HG03108 (cell line): ENCODE measurements around the gene TSC2.
"Not testable (repeated sequence)": the region's sequence is repeated elsewhere in the genome, so short reads cannot be mapped to it uniquely, and the experiment has no call there.

Source experiments
- ATAC-seq: cut with Tn5 transposase; IDR thresholded peaks from one replicate; pipeline ENCODE4 v1.9.1; 2021; ENCODE audit warnings: moderate library complexity; ENCODE audit not compliant: unreplicated experiment

Gene TSC2

GRCh38 chr16:2117960-2118722 lies 70.4 kb downstream of the TSC2 start:
- ATAC-seq, result not testable (repeated sequence)

DNA sequence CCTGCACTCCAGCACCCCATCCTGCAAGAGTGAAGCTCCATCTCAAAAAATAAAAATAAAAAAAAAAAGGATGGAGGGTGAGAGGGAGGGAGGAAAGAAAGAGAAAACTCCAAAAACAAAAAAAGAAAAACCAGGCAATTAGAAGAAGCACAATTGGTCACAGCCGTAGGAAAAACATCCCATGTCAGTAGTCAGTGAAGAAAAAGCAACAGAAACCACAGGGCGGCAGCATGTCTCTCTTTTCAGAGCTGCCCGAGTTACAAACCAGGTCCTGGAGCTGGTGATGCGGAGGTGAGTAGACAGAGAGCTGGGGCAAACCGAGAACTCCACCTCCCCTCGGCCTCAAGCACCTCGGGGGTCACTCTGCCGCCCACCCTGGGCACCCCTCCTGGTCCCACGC lies 73.5 kb downstream of the TSC2 start:
- not testable (repeated sequence) for ATAC-seq

DNA sequence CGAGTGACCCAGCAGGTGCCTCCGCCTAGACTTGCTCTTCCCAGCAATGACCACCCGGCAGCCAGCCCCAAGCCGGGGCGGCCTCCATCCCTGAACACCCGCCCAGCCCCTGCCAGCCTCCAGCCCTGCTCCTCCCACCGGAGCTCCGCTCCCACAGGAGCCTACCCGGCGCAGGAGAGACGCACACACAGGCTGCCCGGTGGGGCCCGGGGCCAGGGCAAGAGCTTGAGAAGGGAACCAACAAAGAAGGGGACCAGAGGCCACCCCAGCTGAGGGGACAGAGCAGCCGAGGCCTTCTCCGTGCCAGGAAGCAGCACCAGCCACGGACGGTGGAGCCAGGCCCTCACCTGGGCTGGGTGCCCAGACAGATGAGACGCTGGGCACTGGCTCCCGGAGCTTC lies 74.1 kb downstream of the TSC2 start:
- no peak for ATAC-seq

- ATAC-seq, result no peak
Measured at GRCh38 chr16:2122429-2122828, 74.6 kb downstream of the TSC2 start.

GRCh38 chr16:2122934-2123683 lies 75.3 kb downstream of the TSC2 start:
- not testable (repeated sequence) for ATAC-seq

DNA sequence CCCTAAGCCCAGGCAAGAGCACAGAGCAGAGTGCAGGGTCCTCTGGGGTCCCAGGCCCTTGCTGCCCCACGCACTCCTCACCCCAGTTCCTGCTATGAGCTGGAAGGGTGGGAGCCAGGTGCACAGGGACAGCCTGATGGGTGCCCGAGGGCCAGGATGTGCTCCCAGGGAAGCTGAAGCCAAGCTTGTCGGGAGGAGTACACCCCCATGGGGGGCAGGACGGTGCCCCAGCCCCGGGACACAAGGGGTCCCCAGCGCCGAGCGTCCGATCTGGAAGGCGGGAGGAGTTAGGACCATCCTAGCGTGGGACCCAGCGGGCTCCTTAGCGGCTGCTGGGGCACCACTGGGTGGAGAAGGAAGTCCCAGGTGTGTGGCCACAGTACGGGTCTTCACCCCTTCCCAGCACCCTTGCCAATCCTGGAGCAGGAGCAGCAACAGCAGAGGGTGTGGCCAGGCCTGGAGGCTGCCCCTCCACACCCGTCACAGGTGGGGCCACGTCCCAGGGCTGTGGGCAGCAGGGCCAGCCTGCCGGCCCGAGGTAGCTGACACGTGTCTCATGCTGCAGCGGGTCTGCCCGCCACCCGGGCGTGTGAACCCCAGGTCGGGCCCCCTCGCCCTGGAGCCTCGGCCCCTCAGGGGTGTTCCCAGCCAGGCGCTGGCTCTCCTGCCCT lies 76.1 kb downstream of the TSC2 start:
- ATAC-seq, result not testable (repeated sequence)

DNA sequence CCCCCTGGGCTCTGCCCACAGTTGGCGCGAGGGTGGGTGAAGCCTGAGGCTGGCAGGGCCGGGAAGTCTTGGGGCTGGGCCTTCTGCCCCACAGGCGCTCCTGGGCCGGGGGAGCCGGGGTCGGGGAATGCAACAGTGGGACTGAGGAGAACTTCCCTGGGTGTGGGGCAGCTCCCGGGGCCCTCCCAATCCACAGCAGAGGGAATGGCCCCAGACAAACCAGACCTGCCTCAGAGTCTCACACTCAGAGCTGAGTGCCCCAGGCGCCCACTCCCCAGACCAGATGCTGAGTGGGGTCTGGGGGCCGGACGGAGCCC lies 76.5 kb downstream of the TSC2 start:
- not testable (repeated sequence) for ATAC-seq

DNA sequence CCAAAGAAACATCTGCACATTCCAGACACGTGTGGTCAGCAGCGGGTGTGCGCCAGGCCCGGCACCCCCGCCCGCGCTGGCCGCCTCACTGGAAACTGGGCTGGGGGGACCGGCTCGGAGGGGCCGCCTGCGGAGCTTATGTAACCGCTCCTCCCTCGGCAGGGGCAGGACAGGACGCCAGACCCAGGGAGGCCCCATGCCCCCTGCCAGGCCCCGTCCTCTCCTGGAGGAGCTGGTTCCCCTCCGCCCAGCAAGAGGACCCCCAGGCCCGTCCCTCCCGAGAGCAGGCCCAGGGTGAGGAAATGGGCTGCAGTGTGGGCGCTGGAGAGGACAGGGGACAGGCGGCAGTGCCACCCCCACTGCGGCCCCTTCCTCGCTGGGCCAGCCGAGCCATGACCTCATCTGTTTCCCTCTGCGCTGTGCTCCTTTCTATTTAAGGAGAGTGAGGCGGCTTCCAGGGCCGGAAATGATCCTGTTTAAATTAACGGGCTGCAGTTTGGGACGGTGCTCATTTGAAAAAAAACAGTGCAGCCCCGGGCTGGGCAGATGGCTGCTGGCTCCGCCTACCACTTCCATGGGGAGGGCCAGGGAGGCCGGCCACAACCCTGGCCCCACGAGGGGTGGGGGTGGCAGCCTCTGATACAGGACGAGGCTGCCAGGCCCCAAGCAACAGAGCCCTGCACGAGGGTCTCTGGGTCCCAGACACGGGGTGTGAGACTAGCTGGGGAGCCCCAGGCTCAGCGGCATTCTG lies 77.1 kb downstream of the TSC2 start:
- ATAC-seq, result not testable (repeated sequence)

DNA sequence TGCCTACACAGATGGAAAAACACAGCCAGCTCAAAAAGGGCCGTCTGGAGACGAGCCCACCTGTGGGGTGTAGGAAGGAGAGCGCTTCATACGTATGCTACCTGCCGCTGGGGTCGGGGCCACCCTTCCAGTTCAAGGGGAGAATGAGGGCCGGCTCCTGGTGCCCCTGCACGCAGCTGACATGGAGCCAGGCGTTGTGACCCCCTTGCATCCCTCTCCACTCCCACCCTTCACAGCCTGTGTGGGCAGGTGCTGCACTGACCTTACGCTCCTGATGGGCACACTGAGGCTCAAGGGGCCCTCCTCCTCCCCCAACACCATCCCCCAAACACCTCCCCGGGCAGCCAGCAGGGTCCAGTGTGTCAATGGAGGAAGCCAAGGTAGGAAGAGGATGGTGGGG lies 77.8 kb downstream of the TSC2 start:
- ATAC-seq, result not testable (repeated sequence)

- ATAC-seq, result not testable (repeated sequence)
Measured at GRCh38 chr16:2126161-2126743, 78.5 kb downstream of the TSC2 start.

- not testable (repeated sequence) for ATAC-seq
Measured at GRCh38 chr16:2126928-2127556, 79.3 kb downstream of the TSC2 start.

- ATAC-seq, result not testable (repeated sequence)
Measured at GRCh38 chr16:2127630-2128280, 80.0 kb downstream of the TSC2 start.

GRCh38 chr16:2129251-2129650 lies 81.5 kb downstream of the TSC2 start:
- ATAC-seq, result not testable (repeated sequence)

DNA sequence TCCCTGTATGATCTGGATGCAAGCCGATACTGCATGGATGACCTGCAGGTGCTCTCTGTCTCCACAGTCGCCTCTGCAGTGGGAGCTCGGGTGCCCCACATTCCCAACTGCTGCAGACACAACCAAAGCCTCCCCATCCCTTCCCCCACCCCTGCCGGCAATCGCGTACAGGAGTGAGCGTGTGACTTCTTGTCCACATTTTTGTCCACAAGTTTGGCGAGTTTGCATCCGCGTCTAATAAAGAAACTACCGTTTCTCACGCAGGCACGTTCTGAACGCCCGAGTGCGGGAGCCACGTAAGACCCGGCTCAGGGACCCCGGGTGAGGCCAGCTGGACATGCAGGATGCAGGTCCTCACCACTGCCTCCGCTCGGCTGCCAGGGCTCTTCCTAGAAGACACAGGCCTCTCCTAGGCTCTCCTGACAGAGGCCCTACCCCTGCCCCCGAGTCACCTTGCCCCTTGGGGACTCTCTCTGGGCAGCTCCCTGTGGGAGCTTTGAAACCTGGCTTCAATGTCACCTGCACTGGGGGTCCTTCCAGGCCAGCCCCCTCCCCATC lies 82.2 kb downstream of the TSC2 start:
- not testable (repeated sequence) for ATAC-seq

DNA sequence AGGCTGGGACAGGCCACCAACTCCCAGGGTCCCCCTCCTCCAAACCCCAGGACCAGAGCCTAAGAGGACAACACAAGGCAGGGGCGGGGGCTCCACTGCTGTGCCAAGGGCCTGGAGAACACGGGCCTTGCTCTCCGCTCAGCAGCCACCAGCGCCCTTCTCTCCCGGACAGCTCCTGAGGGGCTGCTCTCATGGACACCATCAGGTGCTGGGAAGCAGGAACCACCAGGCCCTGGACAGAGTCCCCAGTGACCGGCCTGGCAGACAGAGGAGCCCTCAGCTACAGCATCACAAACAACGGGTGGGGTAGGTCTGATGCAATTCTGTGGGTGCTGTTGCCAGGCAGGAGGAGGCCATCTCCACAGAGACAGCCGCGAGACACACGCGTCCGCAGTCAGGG lies 86.0 kb downstream of the TSC2 start:
- not testable (repeated sequence) for ATAC-seq

DNA sequence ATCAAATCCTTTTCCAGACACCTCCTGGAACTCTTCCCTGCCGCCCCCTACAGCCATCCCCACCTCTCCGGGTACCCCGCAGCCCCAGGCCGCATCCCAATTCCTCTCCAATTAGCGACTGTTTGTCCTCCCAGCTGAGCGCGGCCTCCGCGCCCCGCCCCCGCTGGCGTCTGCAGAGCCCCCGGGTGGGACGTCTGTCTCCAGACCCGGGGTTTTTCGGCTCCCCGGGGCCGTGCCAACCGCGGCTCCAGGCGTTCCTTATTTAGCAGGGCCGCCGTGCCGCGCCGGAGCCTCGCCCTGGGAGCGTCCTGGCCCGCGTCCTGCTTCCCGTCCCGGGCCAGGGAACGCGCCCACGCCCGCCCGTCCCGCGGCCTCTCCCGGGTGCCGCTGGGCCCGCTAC lies 87.3 kb downstream of the TSC2 start:
- not testable (repeated sequence) for ATAC-seq

- ATAC-seq, result not testable (repeated sequence)
Measured at GRCh38 chr16:2135770-2136490, 88.1 kb downstream of the TSC2 start, which contains the start of gene PKD1. Gene PKD1 (minus strand): TSS chr16:2135898. CDS start chr16:2135689, 209 bp downstream.
